Fibroblast of the aortic adventitia (primary cell): ENCODE results near the gene CCDC159. TPM values are rescaled to one million over a fixed set of nuclear protein-coding genes. Genes with fewer than 3 reads are reported as not detected.
A peak's percentile ranks its signal among the peaks of the same experiment; 100 is the strongest.
"Not testable (repeated sequence)": the region's sequence is repeated elsewhere in the genome, so short reads cannot be mapped to it uniquely, and the experiment has no call there.

ENCODE experiments used
- DNase-seq: peaks from one replicate; pipeline ENCODE4 v3.0.0-alpha.2; 2010; ENCODE audit warnings: low read depth
- H3K4me3 ChIP-seq: 2 replicates; pipeline ENCODE4 v1.5.1; 2011; ENCODE audit warnings: low read depth, mild to moderate bottlenecking, control low read depth, low read length, moderate library complexity
- CTCF ChIP-seq: IDR thresholded peaks from 2 replicates; pipeline ENCODE4 v1.5.1; 2011; ENCODE audit warnings: mild to moderate bottlenecking, low read length, control low read depth, inconsistent platforms; ENCODE audit not compliant: insufficient read depth
- total RNA-seq: library from RNA; depleted of rRNA; stranded (reverse); fragments of >200 nt; gene quantifications from 2 replicates; pipeline ENCODE4 v1.2.3, GENCODE V29; 2012; ENCODE audit warnings: low replicate concordance

Gene CCDC159
- total RNA-seq, 1 donor = 12.2 TPM

GRCh38 chr19:11377756-11378155, 31.4 kb downstream of the CCDC159 start:
- DNase-seq = no peak
- no peak overlapping the region for H3K4me3 ChIP-seq
- TF ChIP-seq CTCF = no peak

GRCh38 chr19:11378319-11379189, 32.2 kb downstream of the CCDC159 start:
- TF ChIP-seq CTCF = peak; percentile 53
- H3K4me3 ChIP-seq = no peak overlapping the region
- DNase-seq = peak; percentile 79

- DNase-seq, H3K4me3 ChIP-seq: not testable (repeated sequence)
Observed at GRCh38 chr19:11379269-11379845, 33.0 kb downstream of the CCDC159 start.

GRCh38 chr19:11379857-11380350, 33.6 kb downstream of the CCDC159 start:
- TF ChIP-seq CTCF = no peak
- H3K4me3 ChIP-seq = no peak overlapping the region
- DNase-seq = no peak

GRCh38 chr19:11380653-11381537, 34.6 kb downstream of the CCDC159 start:
- peak; percentile 93 for DNase-seq
- peak; percentile 78 for TF ChIP-seq CTCF
- peak overlapping the region; percentile 79 for H3K4me3 ChIP-seq

- DNase-seq = no peak
- H3K4me3 ChIP-seq = peak overlapping the region; percentile 58
- peak; percentile 71 for TF ChIP-seq CTCF
Observed at GRCh38 chr19:11382898-11383705, 36.8 kb downstream of the CCDC159 start.
